ENCODE measurements around the gene IDUA.
A peak's percentile ranks its signal among the peaks of the same experiment; 100 is the strongest.
"Not testable (repeated sequence)": the region's sequence is repeated elsewhere in the genome, so short reads cannot be mapped to it uniquely, and the experiment has no call there.

IDUA gene

DNA sequence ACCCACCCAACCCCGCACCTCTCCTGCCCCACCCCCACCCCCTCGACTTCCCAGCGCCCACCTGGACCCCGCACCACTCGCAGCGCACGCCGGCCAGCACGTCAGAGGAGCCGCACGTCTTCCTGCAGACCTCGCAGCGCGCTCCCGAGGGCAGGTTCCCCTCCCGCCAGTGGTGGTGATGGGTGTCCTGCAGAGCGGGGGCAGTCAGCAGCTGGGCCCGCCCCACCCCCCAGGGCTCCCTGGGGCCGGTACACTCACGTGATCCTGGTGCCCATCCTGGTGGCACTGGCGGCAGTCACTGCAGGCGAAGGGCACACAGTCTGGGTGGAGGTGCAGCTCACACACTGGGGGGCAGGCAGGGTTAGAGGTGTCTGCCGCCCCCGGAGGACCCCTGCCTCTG lies 18.6 kb upstream of the IDUA start:
- DNase-seq = no peak

GRCh38 chr4:968621-969394 lies 18.0 kb upstream of the IDUA start:
- no peak for DNase-seq

- DNase-seq = no peak
Measured at GRCh38 chr4:970046-970745, 16.6 kb upstream of the IDUA start.

DNA sequence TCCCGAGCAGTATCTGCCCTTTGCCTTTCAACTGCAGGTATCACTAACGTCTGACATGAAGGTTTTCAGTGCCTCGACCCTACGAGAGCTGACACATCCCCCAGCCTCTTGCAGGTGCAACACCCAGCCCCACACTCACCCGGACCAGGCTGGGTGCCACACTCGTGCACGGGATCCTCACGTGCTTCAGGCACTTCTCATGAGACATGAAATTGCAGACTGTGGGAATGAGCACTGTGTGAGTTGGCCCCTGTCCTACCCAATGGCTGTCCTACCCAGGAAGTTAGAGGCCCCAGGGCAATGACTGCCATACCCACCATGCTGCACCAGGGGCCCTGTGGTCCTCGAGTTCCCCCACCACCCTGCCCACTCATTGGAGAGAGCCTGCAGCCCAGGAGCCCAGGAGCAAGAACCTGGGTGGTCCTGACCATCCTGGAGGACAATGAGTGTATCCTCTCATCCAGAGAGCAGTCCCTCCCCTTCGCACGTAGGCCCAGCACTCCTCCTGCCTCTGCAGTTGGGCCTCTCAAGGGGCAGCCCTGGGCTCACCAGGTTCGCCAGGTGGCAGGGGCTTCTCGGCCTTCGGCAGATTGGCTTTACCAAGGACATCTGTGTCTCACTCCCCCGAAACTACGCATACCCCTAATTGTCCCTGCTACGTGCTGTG lies 15.9 kb upstream of the IDUA start:
- peak; percentile 11 for DNase-seq

DNA sequence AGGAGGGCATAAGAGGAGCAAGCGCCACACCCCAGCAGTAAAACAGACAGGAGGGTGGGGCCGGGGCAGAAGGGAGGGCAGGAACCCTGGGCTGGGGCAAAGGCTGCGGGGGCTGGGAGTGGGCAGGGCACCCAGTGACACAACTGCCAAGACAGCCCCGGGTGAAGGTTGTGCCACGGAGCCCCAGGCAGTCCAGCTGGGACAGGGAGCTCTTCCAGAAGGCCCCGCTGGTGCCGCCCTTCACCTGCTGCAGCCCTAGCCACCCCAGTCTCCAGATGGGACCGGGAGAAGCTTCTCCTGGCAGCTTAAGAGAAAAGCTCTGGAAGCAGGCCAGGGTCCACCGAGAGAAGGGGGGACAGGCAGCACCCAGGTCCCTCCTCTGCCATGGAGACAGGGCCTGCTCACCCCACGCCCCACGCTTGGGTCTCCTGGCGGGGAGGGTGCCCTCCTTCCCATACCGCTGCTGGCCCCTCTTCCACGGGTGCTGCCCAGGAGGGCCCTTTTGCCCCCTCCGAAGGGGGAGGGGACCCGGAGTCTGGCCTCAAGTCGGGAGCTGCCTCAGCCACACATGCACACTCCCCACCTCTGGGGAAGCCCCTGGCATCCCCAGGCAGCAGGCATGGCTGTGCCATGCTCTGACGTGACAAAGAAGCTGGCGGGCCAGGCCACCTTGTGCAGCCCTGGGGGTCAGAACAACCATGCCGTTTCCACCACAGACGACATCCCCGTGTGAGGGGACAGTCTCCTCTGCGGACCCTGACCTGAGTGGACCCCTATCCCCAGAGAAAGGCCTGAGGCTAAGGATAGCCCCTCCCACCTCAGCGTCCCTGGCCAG lies 15.0 kb upstream of the IDUA start:
- DNase-seq = no peak

GRCh38 chr4:972651-973424 lies 14.0 kb upstream of the IDUA start:
- DNase-seq = peak; percentile 30

- DNase-seq = peak; percentile 82
Measured at GRCh38 chr4:973431-974397, 13.1 kb upstream of the IDUA start, which contains the start of gene DGKQ. DGKQ (minus strand) TSS chr4:973569; CDS start chr4:973482, 87 bp downstream.

- DNase-seq = no peak
Measured at GRCh38 chr4:974668-975067, 12.2 kb upstream of the IDUA start.

DNA sequence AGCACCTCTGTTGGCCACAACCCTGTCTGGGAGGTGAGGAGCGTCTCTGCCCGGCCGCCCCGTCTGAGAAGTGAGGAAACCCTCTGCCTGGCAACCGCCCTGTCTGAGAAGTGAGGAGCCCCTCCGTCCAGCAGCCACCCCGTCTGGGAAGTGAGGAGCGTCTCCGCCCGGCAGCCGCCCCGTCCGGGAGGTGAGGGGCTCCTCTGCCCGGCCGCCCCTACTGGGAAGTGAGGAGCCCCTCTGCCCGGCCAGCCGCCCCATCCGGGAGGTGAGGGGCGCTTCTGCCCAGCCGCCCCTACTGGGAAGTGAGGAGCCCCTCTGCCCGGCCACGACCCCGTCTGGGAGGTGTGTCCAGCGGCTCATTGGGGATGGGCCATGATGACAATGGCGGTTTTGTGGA lies 10.8 kb upstream of the IDUA start:
- not testable (repeated sequence) for DNase-seq

DNA sequence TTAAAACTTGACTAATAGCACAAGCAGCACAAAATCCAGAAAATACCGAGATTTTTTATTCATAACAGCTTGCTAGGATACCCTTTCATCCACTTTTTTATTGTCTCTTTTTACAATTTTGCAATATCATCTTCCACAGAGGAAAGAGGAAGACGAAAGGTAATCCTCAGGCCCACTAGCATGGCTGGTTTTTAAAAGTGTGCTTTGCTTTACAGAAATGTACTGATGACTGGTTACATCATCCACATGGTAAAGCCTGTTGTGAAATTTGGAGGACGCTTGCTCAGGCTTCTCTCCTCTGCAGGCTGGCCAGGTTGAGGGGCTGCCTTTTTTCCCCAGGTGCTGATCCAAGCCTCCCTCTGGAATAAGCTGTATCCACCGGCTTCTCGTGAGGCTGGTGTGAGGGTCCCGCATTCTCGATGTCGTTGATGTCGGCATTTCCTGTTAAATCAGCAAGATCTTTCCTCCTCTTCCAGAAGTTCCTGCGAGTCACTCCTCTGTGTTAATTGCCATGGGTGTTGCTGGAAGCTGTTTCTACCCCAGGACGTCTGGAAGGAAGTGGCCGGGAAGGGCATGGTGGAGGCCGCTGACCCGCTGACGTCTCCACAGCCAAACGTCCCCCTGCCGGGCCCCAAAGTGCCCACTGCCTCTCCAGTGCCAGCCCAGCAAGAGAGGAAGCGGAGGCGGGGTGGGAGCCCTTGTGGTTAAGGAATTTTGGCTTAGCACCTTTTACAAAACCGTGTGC lies 7.7 kb upstream of the IDUA start:
- DNase-seq = peak; percentile 35

DNA sequence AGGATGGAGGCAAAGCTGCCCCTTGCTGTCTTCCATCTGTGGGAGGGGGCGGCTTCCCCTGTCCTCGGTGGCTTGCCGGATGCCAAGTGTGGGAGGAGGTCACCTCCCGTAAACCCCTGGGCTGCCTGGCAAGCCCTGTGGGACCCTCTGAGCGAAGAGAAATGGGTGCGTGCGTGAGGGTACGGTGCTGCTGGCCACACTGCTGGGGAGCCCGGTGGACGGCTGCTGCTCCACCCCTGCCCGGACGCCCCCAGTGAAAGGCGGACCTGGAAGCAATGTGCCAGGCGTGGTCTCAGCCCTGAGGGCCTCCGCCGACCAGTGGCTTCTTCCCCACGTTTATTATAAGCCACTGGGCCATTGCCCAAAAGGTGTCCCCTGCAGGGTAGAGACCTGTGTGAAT lies 4.6 kb upstream of the IDUA start:
- DNase-seq = no peak

- no peak for DNase-seq
Measured at GRCh38 chr4:982814-983213, 4.0 kb upstream of the IDUA start.

DNA sequence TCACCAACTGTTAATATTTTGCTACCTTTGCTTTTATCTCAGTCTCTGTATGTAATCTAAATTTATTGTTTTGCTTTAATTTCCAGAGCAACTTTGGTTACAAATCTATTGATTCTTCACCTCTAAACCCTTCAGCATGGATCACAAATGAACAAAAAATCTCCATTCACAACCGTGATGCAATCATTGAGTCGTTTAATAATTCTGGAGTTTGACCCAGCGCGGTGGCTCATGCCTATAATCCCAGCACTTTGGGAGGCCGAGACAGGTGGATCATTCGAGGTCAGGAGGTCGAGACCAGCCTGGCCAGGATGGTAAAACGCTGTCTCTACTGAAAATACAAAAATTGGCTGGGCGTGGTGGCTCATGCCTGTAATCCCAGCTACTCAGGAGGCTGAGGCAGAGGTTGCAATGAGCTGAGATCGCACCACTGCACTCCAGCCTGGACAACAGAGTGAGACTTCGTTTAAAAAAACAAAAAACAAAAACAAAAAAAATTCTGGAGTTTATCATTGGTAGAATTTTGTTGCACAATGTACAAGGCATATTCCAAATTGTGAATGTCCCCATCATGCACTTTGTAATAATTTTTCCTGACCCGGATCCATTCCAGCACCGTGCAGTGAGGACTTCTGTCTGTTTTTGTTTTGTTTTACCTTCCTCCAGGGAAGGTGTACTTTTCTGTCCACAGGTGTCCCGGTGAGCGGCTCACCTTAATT lies 2.3 kb upstream of the IDUA start:
- DNase-seq = no peak

GRCh38 chr4:985123-985830 lies 1.6 kb upstream of the IDUA start:
- peak; percentile 62 for DNase-seq

GRCh38 chr4:986428-986878 lies 391 bp upstream of the IDUA start:
- no peak for DNase-seq

DNA sequence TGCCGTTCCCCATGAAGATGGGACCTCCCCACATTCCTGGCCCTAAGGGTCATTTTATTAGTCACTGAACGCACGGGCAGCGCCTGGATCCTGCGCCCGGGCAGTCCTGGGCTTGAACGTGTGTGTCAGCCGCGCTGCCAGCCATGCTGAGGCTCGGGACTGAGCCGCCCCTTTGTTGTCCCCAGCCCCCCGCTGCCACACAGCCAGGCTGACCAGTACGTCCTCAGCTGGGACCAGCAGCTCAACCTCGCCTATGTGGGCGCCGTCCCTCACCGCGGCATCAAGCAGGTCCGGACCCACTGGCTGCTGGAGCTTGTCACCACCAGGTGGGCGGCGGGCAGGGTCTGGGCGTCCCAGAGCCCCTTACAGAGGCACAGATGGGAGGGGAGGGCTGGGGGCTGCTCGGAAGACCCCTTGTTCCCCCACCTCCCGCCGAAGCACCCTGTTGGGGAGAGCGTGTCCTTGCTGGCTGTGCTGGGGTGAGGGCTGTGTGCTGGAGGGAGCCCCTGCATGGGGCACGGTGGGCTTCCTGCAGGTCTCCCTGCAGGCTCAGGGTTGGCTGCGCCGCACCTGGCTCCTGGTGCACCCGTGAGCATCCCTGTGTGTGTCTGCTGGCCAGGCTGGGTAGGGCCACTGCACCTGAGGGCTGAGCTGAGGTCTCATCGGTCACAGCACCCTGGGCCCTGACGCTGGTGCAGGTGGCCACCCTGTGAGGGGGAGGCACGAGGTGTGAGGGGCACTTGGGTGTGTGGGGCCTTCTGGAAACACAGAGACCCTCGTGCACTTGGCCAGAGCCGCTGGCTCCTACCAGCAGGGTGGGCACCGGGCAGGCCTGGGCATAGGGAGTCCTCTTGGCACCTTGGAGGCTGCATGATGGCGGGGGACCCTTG lies 1.0 kb downstream of the IDUA start:
- peak; percentile 90 for DNase-seq

Measured in EL (cell line).